Osteoblast (primary cell): Measurements from ENCODE around the gene LIAS. TPM values are rescaled to one million over a fixed set of nuclear protein-coding genes. Genes with fewer than 3 reads are reported as not detected.

ENCODE experiments used
- DNase-seq: peaks from one replicate; pipeline ENCODE4 v3.0.0; 2011; ENCODE audit warnings: low spot score, mixed read lengths; ENCODE audit not compliant: insufficient read length; ENCODE audit errors: missing footprints
- H2AFZ ChIP-seq: 2 replicates; pipeline ENCODE4 v1.6.0; 2011; ENCODE audit warnings: mild to moderate bottlenecking, low read length
- H3K27ac ChIP-seq: 2 replicates; pipeline ENCODE4 v1.5.1; 2011; ENCODE audit warnings: mild to moderate bottlenecking, low read depth, low read length, moderate library complexity
- H3K27me3 ChIP-seq: 2 replicates; pipeline ENCODE4 v1.6.0; 2012; ENCODE audit warnings: mild to moderate bottlenecking, control low read depth, inconsistent platforms, low read length, moderate library complexity; ENCODE audit not compliant: insufficient read depth
- H3K36me3 ChIP-seq: 2 replicates; pipeline ENCODE4 v1.5.1; 2011; ENCODE audit warnings: mild to moderate bottlenecking, low read length, control low read depth, moderate library complexity; ENCODE audit not compliant: insufficient read depth
- H3K4me1 ChIP-seq: 2 replicates; pipeline ENCODE4 v1.5.1; 2011; ENCODE audit warnings: mild to moderate bottlenecking, low read length, control low read depth, moderate library complexity; ENCODE audit not compliant: insufficient read depth
- H3K4me2 ChIP-seq: 2 replicates; pipeline ENCODE4 v1.6.0; 2011; ENCODE audit warnings: mild to moderate bottlenecking, low read length; ENCODE audit not compliant: insufficient read depth
- H3K4me3 ChIP-seq: fragments of 200-600 bp; sonication (generic); 3 replicates; pipeline ENCODE4 v1.5.1; 2012; ENCODE audit warnings: mild to moderate bottlenecking, low read length, inconsistent platforms; ENCODE audit not compliant: insufficient read depth
- H3K79me2 ChIP-seq: 2 replicates; pipeline ENCODE4 v1.6.0; 2012; ENCODE audit warnings: mild to moderate bottlenecking, low read length, control low read depth, inconsistent platforms; ENCODE audit not compliant: insufficient read depth
- H3K9me3 ChIP-seq: 2 replicates; pipeline ENCODE4 v1.5.1; 2011; ENCODE audit warnings: low read depth, low read length, control low read depth
- H4K20me1 ChIP-seq: 2 replicates; pipeline ENCODE4 v1.6.0; 2012; ENCODE audit warnings: mild to moderate bottlenecking, low read length, control low read depth; ENCODE audit not compliant: insufficient read depth
- CTCF ChIP-seq: IDR thresholded peaks from 2 replicates; pipeline ENCODE4 v1.5.1; 2011; ENCODE audit warnings: mild to moderate bottlenecking, low read depth, low read length, moderate library complexity; ENCODE audit errors: extremely low read depth
- total RNA-seq: library from RNA; depleted of rRNA; stranded (reverse); fragments of >200 nt; gene quantifications from 2 replicates; pipeline ENCODE4 v1.2.3, GENCODE V29; 2012

LIAS gene
- total RNA-seq, 1 donor = 8.7 TPM

- H3K4me2 ChIP-seq = no peak overlapping the region
- no peak overlapping the region for H2AFZ ChIP-seq
- no peak for TF ChIP-seq CTCF
- H3K36me3 ChIP-seq = peaks cover 15% of the 10 kb centered on the region
- no peak overlapping the region for H3K4me3 ChIP-seq
- H3K27me3 ChIP-seq = no peaks in the 10 kb centered on the region
- DNase-seq = no peak
- H3K4me1 ChIP-seq = peaks cover under 1% of the 10 kb centered on the region
- H3K79me2 ChIP-seq = no peaks in the 10 kb centered on the region
- H3K9me3 ChIP-seq = no peaks in the 10 kb centered on the region
- no peaks in the 10 kb centered on the region for H4K20me1 ChIP-seq
- no peak overlapping the region for H3K27ac ChIP-seq
Observed at GRCh38 chr4:39470402-39470801, 11.5 kb downstream of the LIAS start.

- H3K4me1 ChIP-seq = peaks cover 15% of the 10 kb centered on the region
- no peaks in the 10 kb centered on the region for H3K9me3 ChIP-seq
- no peaks in the 10 kb centered on the region for H3K79me2 ChIP-seq
- H3K36me3 ChIP-seq = peaks cover 12% of the 10 kb centered on the region
- H3K4me2 ChIP-seq = no peak overlapping the region
- H3K27ac ChIP-seq = no peak overlapping the region
- no peaks in the 10 kb centered on the region for H3K27me3 ChIP-seq
- DNase-seq = no peak
- no peak overlapping the region for H2AFZ ChIP-seq
- TF ChIP-seq CTCF = no peak
- no peaks in the 10 kb centered on the region for H4K20me1 ChIP-seq
- no peak overlapping the region for H3K4me3 ChIP-seq
Observed at GRCh38 chr4:39472396-39472795, 13.5 kb downstream of the LIAS start.

- Histone ChIP-seq H3K27me3 (no peaks in the 10 kb centered on the region), H3K4me2 (peak overlapping the region; percentile 37), H3K79me2 (no peaks in the 10 kb centered on the region), H3K9me3 (no peaks in the 10 kb centered on the region), H3K4me1 (peaks cover 15% of the 10 kb centered on the region), H3K4me3 (no peak overlapping the region), H2AFZ (peak overlapping the region; percentile 37), H3K36me3 (peaks cover 15% of the 10 kb centered on the region), H3K27ac (peak overlapping the region; percentile 54), H4K20me1 (no peaks in the 10 kb centered on the region)
- DNase-seq = peak; percentile 93
- TF ChIP-seq CTCF = no peak
Observed at GRCh38 chr4:39476187-39476895, 17.5 kb downstream of the LIAS start.

GRCh38 chr4:39480251-39480650, 21.4 kb downstream of the LIAS start:
- Histone ChIP-seq H3K9me3 (no peaks in the 10 kb centered on the region), H3K4me1 (peaks cover 15% of the 10 kb centered on the region), H3K27me3 (no peaks in the 10 kb centered on the region), H3K79me2 (no peaks in the 10 kb centered on the region), H2AFZ (no peak overlapping the region), H3K4me2 (no peak overlapping the region), H3K27ac (no peak overlapping the region), H3K36me3 (peaks cover 3% of the 10 kb centered on the region), H3K4me3 (no peak overlapping the region), H4K20me1 (no peaks in the 10 kb centered on the region)
- no peak for DNase-seq
- no peak for TF ChIP-seq CTCF
